DOHH2 (cell line): ENCODE results near the gene ATP6V1G3.

ENCODE experiments used
- H3F3A ChIP-seq: fragments of 200-600 bp; sonication (generic), shearing (Covaris generic); 2 replicates; pipeline ENCODE4 v1.6.0; 2016; ENCODE audit warnings: antibody characterized with exemption, mild to moderate bottlenecking; ENCODE audit not compliant: control insufficient read depth, insufficient read depth
- H3K27ac ChIP-seq: fragments of 200-600 bp; sonication (generic); 2 replicates; pipeline ENCODE4 v1.5.1; 2014; ENCODE audit warnings: low read depth, mild to moderate bottlenecking, low read length, moderate library complexity
- H3K27me3 ChIP-seq: fragments of 200-600 bp; sonication (generic); 2 replicates; pipeline ENCODE4 v1.6.1; 2014; ENCODE audit warnings: mild to moderate bottlenecking, low read length, mixed read lengths; ENCODE audit not compliant: control insufficient read depth
- H3K36me3 ChIP-seq: fragments of 200-600 bp; sonication (generic); 2 replicates; pipeline ENCODE4 v1.6.1; 2014; ENCODE audit warnings: mild to moderate bottlenecking, low read length, moderate library complexity, mixed read lengths; ENCODE audit not compliant: control insufficient read depth
- H3K4me1 ChIP-seq: fragments of 200-600 bp; sonication (generic); 2 replicates; pipeline ENCODE4 v1.6.1; 2014; ENCODE audit warnings: mild to moderate bottlenecking, low read length, mixed read lengths; ENCODE audit not compliant: control insufficient read depth
- H3K4me2 ChIP-seq: fragments of 200-600 bp; sonication (generic); 2 replicates; pipeline ENCODE4 v1.6.0; 2014; ENCODE audit warnings: mild to moderate bottlenecking, low read length, moderate library complexity
- H3K4me3 ChIP-seq: fragments of 200-600 bp; sonication (generic); 2 replicates; pipeline ENCODE4 v1.5.1; 2014; ENCODE audit warnings: mild to moderate bottlenecking, low read length, mixed read lengths
- H3K79me2 ChIP-seq: fragments of 200-600 bp; sonication (generic); 2 replicates; pipeline ENCODE4 v1.6.1; 2014; ENCODE audit warnings: mild to moderate bottlenecking, low read length, mixed read lengths; ENCODE audit not compliant: control insufficient read depth
- H3K9me2 ChIP-seq: fragments of 200-600 bp; sonication (generic); replicated peaks from 2 replicates; pipeline ENCODE4 v1.6.1; 2014; ENCODE audit warnings: mild to moderate bottlenecking, low read length, mixed read lengths; ENCODE audit not compliant: control insufficient read depth
- H3K9me3 ChIP-seq: fragments of 200-600 bp; sonication (generic); 2 replicates; pipeline ENCODE4 v1.6.1; 2014; ENCODE audit warnings: antibody characterized with exemption, low read length, mixed read lengths; ENCODE audit not compliant: control insufficient read depth, insufficient read depth
- H4K20me1 ChIP-seq: fragments of 200-600 bp; sonication (generic); 2 replicates; pipeline ENCODE4 v1.6.0; 2014; ENCODE audit warnings: low read depth, mild to moderate bottlenecking, antibody characterized with exemption, low read length, moderate library complexity; ENCODE audit not compliant: control insufficient read depth, insufficient read depth
- CTCF ChIP-seq: fragments of 200-600 bp; sonication (generic); IDR thresholded peaks from one replicate; pipeline ENCODE4 v1.5.1; 2014; ENCODE audit warnings: antibody characterized with exemption, mild to moderate bottlenecking, low read depth, low read length; ENCODE audit not compliant: poor library complexity, severe bottlenecking
- EZH2phosphoT487 ChIP-seq: fragments of 200-600 bp; sonication (generic); IDR thresholded peaks from 2 replicates; pipeline ENCODE4 v1.6.1; 2017; ENCODE audit warnings: borderline replicate concordance, mild to moderate bottlenecking, antibody characterized with exemption, low read length, moderate library complexity, mixed read lengths

Gene ATP6V1G3

GRCh38 chr1:198574325-198574724, 33.8 kb upstream of the ATP6V1G3 start:
- no peaks in the 10 kb centered on the region for H3K9me2 ChIP-seq
- H3K79me2 ChIP-seq: no peaks in the 10 kb centered on the region
- no peaks in the 10 kb centered on the region for H3K36me3 ChIP-seq
- no peak overlapping the region for H3K27ac ChIP-seq
- peaks cover 9% of the 10 kb centered on the region for H3F3A ChIP-seq
- no peak overlapping the region for H3K4me2 ChIP-seq
- TF ChIP-seq CTCF (no peak), EZH2phosphoT487 (no peak)
- H3K27me3 ChIP-seq: no peaks in the 10 kb centered on the region
- H3K4me3 ChIP-seq: no peak overlapping the region
- H4K20me1 ChIP-seq: no peaks in the 10 kb centered on the region
- peaks cover 12% of the 10 kb centered on the region for H3K4me1 ChIP-seq
- no peaks in the 10 kb centered on the region for H3K9me3 ChIP-seq

GRCh38 chr1:198564716-198565115, 24.2 kb upstream of the ATP6V1G3 start:
- Histone ChIP-seq H3K79me2 (no peaks in the 10 kb centered on the region), H3K27ac (no peak overlapping the region), H3K9me2 (no peaks in the 10 kb centered on the region), H3F3A (0 out of 2 replicates have a peak, but pooled peaks cover 2% of the 10 kb centered on the region), H3K36me3 (no peaks in the 10 kb centered on the region), H4K20me1 (no peaks in the 10 kb centered on the region), H3K27me3 (no peaks in the 10 kb centered on the region), H3K4me2 (no peak overlapping the region), H3K4me3 (no peak overlapping the region), H3K4me1 (peaks cover 6% of the 10 kb centered on the region), H3K9me3 (no peaks in the 10 kb centered on the region)
- TF ChIP-seq CTCF: no peak
- no peak for TF ChIP-seq EZH2phosphoT487

- no peak overlapping the region for H3K27ac ChIP-seq
- H3K36me3 ChIP-seq: no peaks in the 10 kb centered on the region
- no peak overlapping the region for H3K4me2 ChIP-seq
- no peak overlapping the region for H3K4me3 ChIP-seq
- H3K9me2 ChIP-seq: no peaks in the 10 kb centered on the region
- 0 out of 2 replicates have a peak, but pooled peaks cover 2% of the 10 kb centered on the region for H3F3A ChIP-seq
- H4K20me1 ChIP-seq: no peaks in the 10 kb centered on the region
- no peaks in the 10 kb centered on the region for H3K9me3 ChIP-seq
- TF ChIP-seq EZH2phosphoT487 (no peak), CTCF (no peak)
- no peaks in the 10 kb centered on the region for H3K79me2 ChIP-seq
- H3K27me3 ChIP-seq: no peaks in the 10 kb centered on the region
- peaks cover 9% of the 10 kb centered on the region for H3K4me1 ChIP-seq
Measured at GRCh38 chr1:198564157-198564556, 23.7 kb upstream of the ATP6V1G3 start.
